Activated T-helper 2 cell treated with anti-CD3 and anti-CD28 coated beads, Interferon-gamma antibody, Interleukin-2, Interleukin-4, amounts not matched to agents 10 μg/mL and 5 μg/mL and 100 μg/mL, durations not matched to agents 14 hours and 24 hours and 36 hours (primary cell): Measurements from ENCODE around the gene TPP1. TPM values are rescaled to one million over a fixed set of nuclear protein-coding genes. Genes with fewer than 3 reads are reported as not detected.
A peak's percentile ranks its signal among the peaks of the same experiment; 100 is the strongest.

ENCODE experiments used
- DNase-seq: peaks from one replicate; pipeline ENCODE4 v3.0.0; 2021; ENCODE audit warnings: low spot score
- H3K27ac Mint-ChIP-seq: one replicate; pipeline ENCODE4 v1.8.0; 2021; ENCODE audit warnings: mixed read lengths
- H3K27me3 Mint-ChIP-seq: one replicate; pipeline ENCODE4 v1.8.0; 2021; ENCODE audit warnings: low read depth, mixed read lengths
- H3K36me3 Mint-ChIP-seq: one replicate; pipeline ENCODE4 v1.8.0; 2021; ENCODE audit warnings: low read depth, mixed read lengths
- H3K4me1 Mint-ChIP-seq: one replicate; pipeline ENCODE4 v1.8.0; 2021; ENCODE audit warnings: low read depth, mixed read lengths
- H3K4me3 Mint-ChIP-seq: one replicate; pipeline ENCODE4 v1.8.0; 2021; ENCODE audit warnings: low read depth, mild to moderate bottlenecking, moderate library complexity, mixed read lengths
- H3K9me3 Mint-ChIP-seq: one replicate; pipeline ENCODE4 v1.8.0; 2021; ENCODE audit warnings: mixed read lengths
- intact Hi-C: fragments of 100-400 bp; cut with micrococcal nuclease; formaldehyde crosslinking; loops from one replicate; pipeline ENCODE4 v1.15.1; 2023
- total RNA-seq: library from RNA; stranded (reverse); gene quantifications from 2 replicates; pipeline ENCODE4 v1.2.3, GENCODE V29; 2022

Gene TPP1
- total RNA-seq, 1 donor from 2014 or later, result 39.1 TPM

GRCh38 chr11:6599881-6600390 lies 19.3 kb downstream of the TPP1 start:
- H3K9me3 Mint-ChIP-seq, result no peaks in the 10 kb centered on the region
- no peak overlapping the region for H3K4me3 Mint-ChIP-seq
- no peak for DNase-seq
- no peaks in the 10 kb centered on the region for H3K27me3 Mint-ChIP-seq
- no peak overlapping the region for H3K27ac Mint-ChIP-seq
- peaks cover 13% of the 10 kb centered on the region for H3K4me1 Mint-ChIP-seq
- peaks cover 48% of the 10 kb centered on the region for H3K36me3 Mint-ChIP-seq
- intact Hi-C loops, result no loop called here

DNA sequence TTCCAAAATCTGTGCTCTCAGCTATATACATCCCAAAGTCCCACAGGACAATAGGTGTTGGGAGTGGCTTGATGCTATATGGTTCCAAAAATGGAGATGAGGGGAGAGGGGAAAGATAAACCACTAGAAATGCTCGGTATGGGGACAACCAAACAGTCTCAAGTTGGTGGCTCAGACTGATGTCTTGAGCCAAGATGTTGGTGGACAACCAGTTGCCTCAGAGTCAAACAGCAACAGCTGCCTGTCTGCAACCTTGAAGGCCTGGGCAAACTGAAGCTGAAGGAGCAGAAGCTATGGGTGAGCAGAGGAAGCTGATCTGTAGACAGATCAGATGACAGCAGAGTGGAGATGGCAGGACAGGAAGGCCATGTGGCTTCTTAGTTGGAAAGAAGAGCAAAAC lies 19.8 kb downstream of the TPP1 start:
- Mint-ChIP-seq H3K9me3 (no peaks in the 10 kb centered on the region), H3K27me3 (no peaks in the 10 kb centered on the region), H3K4me3 (no peak overlapping the region), H3K4me1 (peaks cover 15% of the 10 kb centered on the region), H3K36me3 (peaks cover 51% of the 10 kb centered on the region), H3K27ac (no peak overlapping the region)
- DNase-seq, result no peak
- intact Hi-C loops, result no loop called here

DNA sequence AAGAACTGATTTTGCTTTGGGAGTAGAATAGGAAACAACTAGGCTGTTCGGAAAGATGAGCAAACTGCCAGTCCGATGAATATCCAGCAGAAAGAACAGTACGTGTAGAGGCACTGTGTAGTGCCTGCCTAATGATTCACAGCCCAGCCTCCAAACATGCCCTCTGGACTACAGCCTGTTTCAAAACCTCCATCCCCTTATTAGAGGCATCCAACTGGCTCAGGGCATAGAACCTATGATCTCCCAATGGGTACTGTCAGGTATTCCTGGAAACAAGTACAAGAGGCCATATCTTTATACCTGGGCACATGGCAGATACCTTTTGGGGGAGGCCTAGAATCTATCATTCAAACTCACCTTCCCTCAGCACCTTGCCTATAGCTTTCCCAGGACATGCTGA lies 20.7 kb downstream of the TPP1 start:
- peaks cover 57% of the 10 kb centered on the region for H3K36me3 Mint-ChIP-seq
- intact Hi-C loops, result no loop called here
- no peaks in the 10 kb centered on the region for H3K9me3 Mint-ChIP-seq
- H3K27ac Mint-ChIP-seq, result no peak overlapping the region
- H3K4me3 Mint-ChIP-seq, result no peak overlapping the region
- no peaks in the 10 kb centered on the region for H3K27me3 Mint-ChIP-seq
- no peak for DNase-seq
- H3K4me1 Mint-ChIP-seq, result peaks cover 23% of the 10 kb centered on the region

- DNase-seq, result no peak
- peaks cover 13% of the 10 kb centered on the region for H3K4me1 Mint-ChIP-seq
- no peak overlapping the region for H3K4me3 Mint-ChIP-seq
- no peaks in the 10 kb centered on the region for H3K27me3 Mint-ChIP-seq
- H3K27ac Mint-ChIP-seq, result peak overlapping the region; percentile 42
- H3K36me3 Mint-ChIP-seq, result peaks cover 67% of the 10 kb centered on the region
- no peaks in the 10 kb centered on the region for H3K9me3 Mint-ChIP-seq
- intact Hi-C loops, result no loop called here
Measured at GRCh38 chr11:6596239-6596877, 22.9 kb downstream of the TPP1 start.

DNA sequence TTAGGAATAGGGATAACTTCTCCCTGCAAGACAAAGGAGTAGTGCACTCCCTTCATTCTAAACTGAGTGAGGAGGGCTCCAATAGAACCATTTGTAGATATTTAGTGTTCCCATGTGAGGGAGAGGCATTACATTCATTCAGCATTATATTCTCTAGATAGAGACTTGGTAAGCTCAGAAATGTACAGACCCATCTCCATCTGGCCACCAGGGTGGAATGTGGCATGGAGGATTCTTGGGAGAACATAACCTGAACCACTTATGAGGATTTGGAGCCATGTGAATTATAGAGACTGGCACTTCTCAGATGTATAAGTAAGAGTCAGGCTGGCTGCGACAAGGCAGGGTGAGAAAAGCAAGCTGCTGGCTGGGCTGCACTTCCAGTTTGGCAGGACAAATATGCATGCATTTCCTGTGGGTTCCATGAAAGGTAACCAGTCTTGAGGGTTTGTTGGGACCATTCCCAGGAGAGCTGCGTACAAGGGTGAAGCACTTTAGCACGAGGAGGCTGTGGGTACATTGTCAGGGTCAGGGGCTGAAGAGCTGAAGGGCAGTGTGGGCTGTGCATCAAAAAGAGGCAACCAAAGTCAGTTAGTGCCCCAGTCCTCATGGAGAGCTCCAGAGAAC lies 25.0 kb downstream of the TPP1 start:
- Mint-ChIP-seq H3K36me3 (peaks cover 65% of the 10 kb centered on the region), H3K27me3 (no peaks in the 10 kb centered on the region), H3K4me3 (no peak overlapping the region), H3K4me1 (peaks cover 12% of the 10 kb centered on the region), H3K27ac (no peak overlapping the region), H3K9me3 (no peaks in the 10 kb centered on the region)
- DNase-seq, result no peak
- intact Hi-C loops, result no loop called here

DNA sequence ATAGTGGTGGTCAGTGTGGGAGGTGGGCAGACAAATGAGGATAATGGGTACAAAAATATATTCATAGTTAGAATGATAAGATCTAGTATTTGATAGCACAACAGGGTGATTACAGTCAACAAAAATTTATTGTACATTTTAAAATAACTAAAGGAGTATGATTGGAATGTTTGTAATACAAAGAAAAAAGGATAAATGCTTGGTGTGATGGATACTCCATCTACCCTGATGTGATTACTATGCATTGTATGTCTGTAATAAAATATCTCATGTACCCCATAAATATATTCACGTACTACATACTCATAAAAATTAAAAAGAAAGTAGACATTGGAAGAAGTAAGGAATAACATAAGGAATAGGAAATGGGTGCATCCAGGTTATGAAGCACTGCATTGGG lies 31.2 kb downstream of the TPP1 start:
- H3K4me3 Mint-ChIP-seq, result no peak overlapping the region
- no peak for DNase-seq
- H3K27me3 Mint-ChIP-seq, result no peaks in the 10 kb centered on the region
- H3K4me1 Mint-ChIP-seq, result no peaks in the 10 kb centered on the region
- H3K9me3 Mint-ChIP-seq, result peaks cover 21% of the 10 kb centered on the region
- H3K36me3 Mint-ChIP-seq, result peaks cover 45% of the 10 kb centered on the region
- intact Hi-C loops, result no loop called here
- H3K27ac Mint-ChIP-seq, result no peak overlapping the region

DNA sequence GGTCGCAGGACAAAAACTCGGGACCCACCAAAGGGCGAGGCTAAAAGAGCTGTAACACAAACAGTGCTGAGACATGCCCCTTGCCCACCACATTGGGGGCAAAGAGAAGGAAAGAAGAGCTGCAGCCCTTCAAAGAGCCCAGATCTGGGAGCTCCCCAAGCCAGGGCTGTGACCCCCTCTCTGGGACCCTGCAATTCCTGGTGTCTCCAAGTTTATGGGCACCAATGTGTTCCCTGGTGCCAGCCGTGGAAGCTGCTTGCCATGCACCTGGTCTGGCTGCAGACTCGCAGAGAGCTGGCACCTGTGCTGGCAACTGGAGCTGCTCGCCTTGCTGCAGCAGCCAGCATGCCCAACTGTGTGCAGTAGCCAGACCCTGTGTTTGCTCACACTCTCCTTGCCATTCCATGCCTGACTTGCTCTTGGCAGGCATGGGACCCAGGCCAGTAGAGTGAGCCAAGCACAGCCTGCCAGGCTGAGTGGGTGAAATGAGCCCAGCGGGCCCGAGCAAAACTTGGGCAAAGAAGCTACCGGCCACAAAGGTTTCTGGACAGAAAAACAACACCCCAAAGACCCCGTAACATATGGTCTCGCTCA lies 31.8 kb downstream of the TPP1 start:
- Mint-ChIP-seq H3K27ac (no peak overlapping the region), H3K36me3 (peaks cover 47% of the 10 kb centered on the region), H3K9me3 (peaks cover 24% of the 10 kb centered on the region), H3K4me3 (no peak overlapping the region), H3K27me3 (no peaks in the 10 kb centered on the region), H3K4me1 (no peaks in the 10 kb centered on the region)
- intact Hi-C loops, result no loop called here
- no peak for DNase-seq

- H3K9me3 Mint-ChIP-seq, result peaks cover 28% of the 10 kb centered on the region
- H3K36me3 Mint-ChIP-seq, result peaks cover 45% of the 10 kb centered on the region
- DNase-seq, result no peak
- H3K4me3 Mint-ChIP-seq, result no peak overlapping the region
- H3K4me1 Mint-ChIP-seq, result no peaks in the 10 kb centered on the region
- no peak overlapping the region for H3K27ac Mint-ChIP-seq
- intact Hi-C loops, result no loop called here
- H3K27me3 Mint-ChIP-seq, result no peaks in the 10 kb centered on the region
Measured at GRCh38 chr11:6586434-6587359, 32.5 kb downstream of the TPP1 start.

- Mint-ChIP-seq H3K4me1 (no peaks in the 10 kb centered on the region), H3K27ac (no peak overlapping the region), H3K36me3 (peaks cover 44% of the 10 kb centered on the region), H3K4me3 (no peak overlapping the region), H3K9me3 (peaks cover 28% of the 10 kb centered on the region), H3K27me3 (no peaks in the 10 kb centered on the region)
- no peak for DNase-seq
- intact Hi-C loops, result no loop called here
Measured at GRCh38 chr11:6584528-6584927, 34.7 kb downstream of the TPP1 start.

DNA sequence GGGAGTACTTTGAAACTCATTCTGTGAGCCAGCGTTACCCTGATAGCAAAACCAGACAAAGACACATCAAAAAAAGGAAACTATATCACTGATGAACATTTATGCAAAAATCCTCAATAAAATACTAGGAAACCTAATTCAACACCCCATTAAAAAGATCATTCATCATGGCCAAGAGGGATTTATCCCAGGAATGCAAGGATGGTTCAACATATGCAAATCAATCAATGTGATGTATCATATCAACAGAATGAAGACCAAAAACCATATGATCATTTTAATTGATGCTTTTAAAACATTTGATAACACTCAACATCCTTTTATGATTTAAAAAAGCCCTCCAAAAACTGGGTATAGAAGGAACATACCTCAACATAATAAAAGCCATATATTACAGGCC lies 35.6 kb downstream of the TPP1 start:
- Mint-ChIP-seq H3K27ac (no peak overlapping the region), H3K9me3 (peaks cover 28% of the 10 kb centered on the region), H3K36me3 (peaks cover 44% of the 10 kb centered on the region), H3K4me3 (no peak overlapping the region), H3K27me3 (no peaks in the 10 kb centered on the region), H3K4me1 (no peaks in the 10 kb centered on the region)
- intact Hi-C loops, result no loop called here
- no peak for DNase-seq

- Mint-ChIP-seq H3K4me3 (no peak overlapping the region), H3K36me3 (peaks cover 34% of the 10 kb centered on the region), H3K27me3 (no peaks in the 10 kb centered on the region), H3K9me3 (peaks cover 24% of the 10 kb centered on the region), H3K4me1 (no peaks in the 10 kb centered on the region), H3K27ac (no peak overlapping the region)
- intact Hi-C loops, result no loop called here
- DNase-seq, result no peak
Measured at GRCh38 chr11:6579681-6580080, 39.5 kb downstream of the TPP1 start.

- H3K36me3 Mint-ChIP-seq, result peaks cover 18% of the 10 kb centered on the region
Measured at GRCh38 chr11:6578134-6578533, 41.1 kb downstream of the TPP1 start.

More at GRCh38 chr11:6578134-6578533, 41.1 kb downstream of the TPP1 start:
- no peak overlapping the region for H3K4me3 Mint-ChIP-seq
- intact Hi-C loops, result no loop called here
- DNase-seq, result no peak
- no peaks in the 10 kb centered on the region for H3K4me1 Mint-ChIP-seq
- peaks cover 9% of the 10 kb centered on the region for H3K9me3 Mint-ChIP-seq
- no peak overlapping the region for H3K27ac Mint-ChIP-seq
- no peaks in the 10 kb centered on the region for H3K27me3 Mint-ChIP-seq
